NCI-H1092 (cell line): ENCODE results near the gene ARID5B.

Experiments used
- DNase-seq: peaks from one replicate; lab custom pipeline; 2025; lab: John Stamatoyannopoulos, UW

Gene ARID5B

GRCh38 chr10:62103857-62104256, 202.4 kb downstream of the ARID5B start:
- no peak for DNase-seq

DNA sequence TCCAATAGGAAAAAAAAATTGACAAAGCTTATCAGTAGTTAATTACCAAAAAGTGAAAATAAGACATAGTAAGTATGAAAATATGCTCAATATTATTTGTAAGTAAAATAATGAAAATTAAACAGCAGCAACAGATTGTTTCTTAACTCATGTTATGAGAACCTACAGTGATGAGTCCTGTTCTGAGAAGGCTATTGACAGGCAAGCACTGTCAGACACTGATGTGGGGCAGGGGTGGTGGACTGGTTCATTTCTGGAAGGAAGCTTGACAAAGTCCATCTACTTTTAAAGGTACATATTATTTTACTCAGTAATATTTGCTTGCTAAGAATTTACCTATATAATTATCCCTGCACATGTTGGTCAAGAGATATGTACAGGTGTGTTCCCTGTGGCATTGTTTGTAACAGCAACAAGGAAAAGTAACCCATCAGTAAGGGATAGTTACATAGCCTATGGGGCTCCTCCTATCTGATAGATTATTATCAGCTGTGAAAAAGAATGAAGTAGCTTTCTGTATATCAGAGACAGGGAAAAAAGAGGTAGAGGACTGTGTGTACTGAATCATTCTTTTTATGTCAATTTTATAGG, 205.5 kb downstream of the ARID5B start:
- no peak for DNase-seq

GRCh38 chr10:62108759-62109586, 207.5 kb downstream of the ARID5B start:
- DNase-seq: no peak

- DNase-seq: no peak
Observed at GRCh38 chr10:62109587-62110293, 208.2 kb downstream of the ARID5B start.

- no peak for DNase-seq
Observed at GRCh38 chr10:62112300-62112699, 210.8 kb downstream of the ARID5B start.

GRCh38 chr10:62112963-62113362, 211.5 kb downstream of the ARID5B start:
- no peak for DNase-seq

DNA sequence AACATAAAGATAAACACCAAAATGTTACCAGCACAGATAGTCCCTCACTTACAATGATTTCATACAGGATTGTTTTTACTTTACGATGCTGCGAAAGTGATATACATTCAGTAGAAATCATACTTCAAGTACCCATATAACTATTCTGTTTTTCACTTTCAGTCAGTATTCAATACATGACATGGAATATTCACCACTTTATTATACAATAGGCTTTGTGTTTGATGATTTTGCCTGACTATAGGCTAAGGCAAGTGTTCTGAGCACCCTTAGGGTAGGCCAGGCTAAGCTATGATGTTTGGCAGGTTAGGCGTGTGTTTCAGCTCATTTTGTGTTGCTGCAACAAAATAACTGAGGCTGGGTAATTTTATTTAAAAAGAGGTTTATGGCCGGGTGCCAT, 212.2 kb downstream of the ARID5B start:
- DNase-seq: no peak

- no peak for DNase-seq
Observed at GRCh38 chr10:62115321-62115720, 213.8 kb downstream of the ARID5B start.

GRCh38 chr10:62115842-62116241, 214.3 kb downstream of the ARID5B start:
- no peak for DNase-seq

- peak; percentile 1 for DNase-seq
Observed at GRCh38 chr10:62116896-62117295, 215.4 kb downstream of the ARID5B start.

DNA sequence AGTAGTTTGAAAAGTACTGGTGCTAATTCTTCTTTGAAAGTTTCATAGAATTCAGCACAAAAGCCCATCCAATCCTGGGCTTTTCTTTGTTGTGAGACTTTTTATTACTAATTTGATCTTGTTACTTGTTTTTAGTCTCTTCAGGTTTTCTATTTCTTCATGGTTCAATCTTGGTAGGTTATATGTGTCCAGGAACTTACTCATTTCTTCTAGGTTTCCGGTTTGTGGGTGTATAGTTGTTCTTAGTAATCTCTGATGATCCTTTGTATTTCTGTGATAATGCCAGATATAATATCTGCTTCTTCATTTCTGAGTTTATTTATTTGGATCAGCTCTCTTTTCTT, 219.7 kb downstream of the ARID5B start:
- no peak for DNase-seq

DNA sequence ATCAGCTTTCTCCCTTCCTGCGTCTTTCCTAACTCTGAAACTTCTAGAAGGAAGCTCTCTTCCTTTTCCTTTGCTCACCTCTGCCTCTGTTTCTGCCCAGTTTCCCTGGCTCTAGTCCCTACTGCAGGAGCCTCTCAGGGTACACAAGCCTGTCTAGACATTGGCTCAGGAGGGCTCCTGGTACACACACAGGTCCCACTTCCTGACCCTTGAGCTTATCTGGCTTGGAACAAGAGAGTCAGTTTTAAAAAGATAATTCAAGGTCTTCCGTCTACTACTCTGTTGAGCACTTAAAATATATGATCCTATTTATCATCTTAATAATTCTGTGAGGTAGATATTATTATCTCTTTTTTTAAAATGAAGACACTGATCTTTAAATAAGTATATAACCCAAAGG, 226.5 kb downstream of the ARID5B start:
- DNase-seq: no peak

DNA sequence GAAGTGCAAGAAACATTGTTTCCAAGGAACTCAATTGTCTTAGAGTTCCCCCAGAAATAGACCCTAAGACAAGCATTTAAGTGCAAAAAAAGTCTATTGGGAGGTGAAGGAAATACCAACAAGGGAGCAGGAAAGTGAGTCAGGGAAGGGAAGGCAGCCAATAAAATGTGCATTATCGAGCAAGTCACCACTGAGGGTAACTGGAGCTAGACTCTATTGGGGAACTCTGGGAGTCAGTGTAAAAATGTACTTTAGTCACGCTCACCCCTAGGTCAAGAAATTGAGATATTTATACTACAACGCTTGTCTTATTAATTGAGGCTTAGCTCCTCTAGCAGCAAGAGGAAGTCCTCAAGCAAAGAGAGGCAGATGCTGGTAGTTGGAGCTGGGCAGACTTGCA, 229.4 kb downstream of the ARID5B start:
- no peak for DNase-seq

- no peak for DNase-seq
Observed at GRCh38 chr10:62131724-62132123, 230.2 kb downstream of the ARID5B start.

- DNase-seq: no peak
Observed at GRCh38 chr10:62133618-62134017, 232.1 kb downstream of the ARID5B start.

- DNase-seq: no peak
Observed at GRCh38 chr10:62136931-62137330, 235.4 kb downstream of the ARID5B start.
